Upper lobe of right lung (tissue), 1 donor: ENCODE data around the gene PPP1R18. TPM values are rescaled to one million over a fixed set of nuclear protein-coding genes. Genes with fewer than 3 reads are reported as not detected.

Source experiments
- ATAC-seq: fragments of 200-7000 bp; cut with Tn5 transposase; one replicate; pipeline ENCODE4 v1.9.1; 2020; ENCODE audit warnings: mild to moderate bottlenecking, moderate library complexity
- DNase-seq: peaks from one replicate; pipeline ENCODE4 v3.0.0-alpha.2; 2020
- H3K27ac ChIP-seq: fragments of 200-600 bp; one replicate; pipeline ENCODE4 v1.8.0; 2022
- H3K27me3 ChIP-seq: fragments of 200-600 bp; one replicate; pipeline ENCODE4 v1.8.0; 2022; ENCODE audit warnings: mild to moderate bottlenecking
- H3K36me3 ChIP-seq: fragments of 200-600 bp; one replicate; pipeline ENCODE4 v1.8.0; 2022
- H3K4me1 ChIP-seq: fragments of 200-600 bp; one replicate; pipeline ENCODE4 v1.8.0; 2022
- H3K4me3 ChIP-seq: fragments of 200-600 bp; one replicate; pipeline ENCODE4 v1.8.0; 2022; ENCODE audit warnings: mild to moderate bottlenecking
- H3K9me3 ChIP-seq: fragments of 200-600 bp; one replicate; pipeline ENCODE4 v1.8.0; 2022
- intact Hi-C: fragments of 100-400 bp; cut with DNase I; formaldehyde crosslinking; loops from one replicate; pipeline ENCODE4 v1.11.0; 2022
- total RNA-seq: library from RNA; stranded (reverse); fragmentation: NEBNext Ultra II Directional; extraction: Animal tissue kit (Norgen Biotek cat#: 25700); gene quantifications from one replicate; pipeline ENCODE4 v1.2.1, GENCODE V29; 2021
- TF ChIP-seq, protein P1 (sequence below): fragments of 200-600 bp; IDR thresholded peaks from one replicate; pipeline ENCODE4 v1.8.0; 2022; ENCODE audit warnings: antibody characterized with exemption
- donor health status: DM: no; HTN: yes; CAD: no; lungs with severe emphysema.

PPP1R18 gene
- total RNA-seq, 1 donor from 2014 or later, result 72.8 TPM

DNA sequence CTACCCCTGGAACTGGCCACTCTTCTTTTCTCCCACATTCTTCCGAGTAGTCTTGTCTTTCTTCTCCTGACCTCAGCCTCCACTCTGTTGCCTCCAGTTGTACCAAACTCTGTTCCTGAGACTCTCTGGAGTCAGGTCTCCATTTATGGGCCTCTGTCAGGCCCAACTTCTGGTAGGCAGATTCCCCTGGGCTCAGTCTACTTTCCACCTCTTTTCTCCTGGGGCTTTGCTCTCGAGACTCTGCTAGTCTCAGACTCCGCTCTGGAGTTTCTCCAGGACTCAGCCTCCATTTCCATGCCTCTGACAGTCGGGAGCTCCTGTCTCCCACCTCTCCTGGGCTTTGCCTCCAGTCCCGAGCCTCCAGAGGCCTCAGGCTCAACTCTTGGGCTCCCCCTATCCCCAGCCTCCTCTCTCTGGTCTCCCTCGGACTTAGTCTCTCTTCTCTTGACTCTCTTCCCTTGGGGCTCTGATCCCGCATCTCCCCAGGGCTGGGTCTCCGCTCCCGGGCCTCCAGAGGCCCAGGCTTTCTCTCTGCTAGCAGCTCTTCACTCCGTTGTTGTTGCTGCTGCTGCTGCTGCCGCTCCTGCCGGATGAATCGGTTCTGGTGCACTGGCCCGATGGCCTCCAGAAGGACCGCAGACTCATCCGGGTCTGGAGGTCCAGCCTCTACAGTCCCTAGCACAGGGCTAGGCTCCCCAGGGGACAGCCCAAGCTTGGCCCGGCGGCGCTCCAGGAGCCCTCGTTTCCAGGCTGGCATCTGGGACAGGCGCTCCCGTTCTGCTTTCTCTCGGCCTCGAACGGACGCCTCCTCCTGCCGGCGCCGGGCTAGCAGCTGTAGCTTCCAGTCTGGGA, 1.1 kb downstream of the PPP1R18 start:
- intact Hi-C loops, result no loop called here
- DNase-seq, result no peak
- TF ChIP-seq, protein P1, sequence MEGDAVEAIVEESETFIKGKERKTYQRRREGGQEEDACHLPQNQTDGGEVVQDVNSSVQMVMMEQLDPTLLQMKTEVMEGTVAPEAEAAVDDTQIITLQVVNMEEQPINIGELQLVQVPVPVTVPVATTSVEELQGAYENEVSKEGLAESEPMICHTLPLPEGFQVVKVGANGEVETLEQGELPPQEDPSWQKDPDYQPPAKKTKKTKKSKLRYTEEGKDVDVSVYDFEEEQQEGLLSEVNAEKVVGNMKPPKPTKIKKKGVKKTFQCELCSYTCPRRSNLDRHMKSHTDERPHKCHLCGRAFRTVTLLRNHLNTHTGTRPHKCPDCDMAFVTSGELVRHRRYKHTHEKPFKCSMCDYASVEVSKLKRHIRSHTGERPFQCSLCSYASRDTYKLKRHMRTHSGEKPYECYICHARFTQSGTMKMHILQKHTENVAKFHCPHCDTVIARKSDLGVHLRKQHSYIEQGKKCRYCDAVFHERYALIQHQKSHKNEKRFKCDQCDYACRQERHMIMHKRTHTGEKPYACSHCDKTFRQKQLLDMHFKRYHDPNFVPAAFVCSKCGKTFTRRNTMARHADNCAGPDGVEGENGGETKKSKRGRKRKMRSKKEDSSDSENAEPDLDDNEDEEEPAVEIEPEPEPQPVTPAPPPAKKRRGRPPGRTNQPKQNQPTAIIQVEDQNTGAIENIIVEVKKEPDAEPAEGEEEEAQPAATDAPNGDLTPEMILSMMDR, result peak; percentile 18
- Histone ChIP-seq H3K27ac (peak overlapping the region; percentile 92), H3K27me3 (no peaks in the 10 kb centered on the region), H3K9me3 (no peaks in the 10 kb centered on the region), H3K36me3 (peaks cover 3% of the 10 kb centered on the region), H3K4me1 (peaks cover 49% of the 10 kb centered on the region), H3K4me3 (peak overlapping the region; percentile 78)
- no peak for ATAC-seq

DNA sequence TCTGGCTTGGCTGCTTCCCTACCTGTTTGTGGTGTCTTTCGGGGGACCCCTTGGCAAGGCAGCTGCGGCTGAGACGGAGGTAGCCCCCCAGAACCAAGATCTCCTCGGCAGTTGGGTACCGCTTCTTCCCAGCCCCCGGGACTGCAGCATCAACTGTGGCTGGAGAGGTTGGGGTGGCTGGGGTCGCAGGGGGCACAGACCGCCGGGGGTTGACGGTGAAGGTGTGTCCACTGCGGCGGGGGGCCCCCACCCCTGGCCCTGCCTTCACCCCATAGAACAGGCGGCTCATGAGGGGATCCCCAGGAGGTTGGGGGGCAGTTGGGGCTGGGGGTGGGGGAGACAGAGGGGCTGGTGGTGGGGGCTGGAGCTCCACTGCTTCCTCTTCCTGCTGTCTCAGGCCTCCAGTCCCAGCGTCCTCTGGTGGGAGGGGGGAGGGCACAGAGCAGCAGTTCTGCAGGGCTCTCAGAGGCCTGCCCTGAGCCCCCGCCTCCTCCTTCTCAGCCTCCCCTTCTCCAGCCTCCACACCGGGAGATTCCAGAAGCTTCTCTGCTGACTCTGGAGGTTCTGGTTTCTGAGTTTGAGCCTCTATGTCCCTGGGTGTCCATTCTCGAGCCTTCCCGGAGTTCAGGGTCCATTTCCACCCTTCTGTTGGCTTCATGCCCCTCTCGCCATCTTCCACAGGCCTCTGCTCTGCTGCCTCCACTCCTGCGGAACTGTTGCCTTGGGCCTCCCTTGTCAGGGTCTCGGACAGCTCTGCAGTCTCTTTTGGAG, 1.9 kb downstream of the PPP1R18 start:
- H3K4me1 ChIP-seq, result peaks cover 49% of the 10 kb centered on the region
- ATAC-seq (peak; percentile 5), DNase-seq (peak; percentile 76)
- TF ChIP-seq, protein P1, result no peak
- H3K27ac ChIP-seq, result peak overlapping the region; percentile 92
- intact Hi-C loops, result loop anchor here (5.0 kb wide), 1 partner anchor 208 kb away; no protein-coding TSS in a partner anchor
- no peaks in the 10 kb centered on the region for H3K9me3 ChIP-seq
- H3K4me3 ChIP-seq, result peak overlapping the region; percentile 78
- H3K36me3 ChIP-seq, result peaks cover 11% of the 10 kb centered on the region
- H3K27me3 ChIP-seq, result no peaks in the 10 kb centered on the region

DNA sequence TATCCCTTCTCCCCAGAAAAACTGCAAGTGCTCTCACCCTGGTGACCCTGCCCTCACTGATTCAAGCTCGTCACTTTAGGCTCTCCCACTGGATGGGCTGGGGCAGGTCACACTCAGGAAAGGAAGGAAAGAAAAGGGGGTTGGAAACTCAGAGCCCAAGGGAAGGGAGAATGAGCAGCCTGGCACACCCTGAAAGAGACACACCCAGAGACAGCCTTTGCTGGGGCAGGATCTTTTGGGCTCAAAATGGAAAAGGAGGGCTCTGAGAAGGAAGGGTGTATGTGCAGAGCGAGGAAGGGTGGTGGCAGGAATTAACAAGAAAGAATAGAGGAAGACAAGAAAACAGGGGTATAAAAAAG, 2.5 kb downstream of the PPP1R18 start:
- ATAC-seq (no peak), DNase-seq (no peak)
- H3K27me3 ChIP-seq, result no peaks in the 10 kb centered on the region
- peak overlapping the region; percentile 78 for H3K4me3 ChIP-seq
- H3K27ac ChIP-seq, result peak overlapping the region; percentile 92
- TF ChIP-seq, protein P1, result no peak
- peaks cover 54% of the 10 kb centered on the region for H3K4me1 ChIP-seq
- no peaks in the 10 kb centered on the region for H3K9me3 ChIP-seq
- intact Hi-C loops, result loop anchor here (5.0 kb wide), 1 partner anchor 208 kb away; no protein-coding TSS in a partner anchor
- H3K36me3 ChIP-seq, result peaks cover 13% of the 10 kb centered on the region

DNA sequence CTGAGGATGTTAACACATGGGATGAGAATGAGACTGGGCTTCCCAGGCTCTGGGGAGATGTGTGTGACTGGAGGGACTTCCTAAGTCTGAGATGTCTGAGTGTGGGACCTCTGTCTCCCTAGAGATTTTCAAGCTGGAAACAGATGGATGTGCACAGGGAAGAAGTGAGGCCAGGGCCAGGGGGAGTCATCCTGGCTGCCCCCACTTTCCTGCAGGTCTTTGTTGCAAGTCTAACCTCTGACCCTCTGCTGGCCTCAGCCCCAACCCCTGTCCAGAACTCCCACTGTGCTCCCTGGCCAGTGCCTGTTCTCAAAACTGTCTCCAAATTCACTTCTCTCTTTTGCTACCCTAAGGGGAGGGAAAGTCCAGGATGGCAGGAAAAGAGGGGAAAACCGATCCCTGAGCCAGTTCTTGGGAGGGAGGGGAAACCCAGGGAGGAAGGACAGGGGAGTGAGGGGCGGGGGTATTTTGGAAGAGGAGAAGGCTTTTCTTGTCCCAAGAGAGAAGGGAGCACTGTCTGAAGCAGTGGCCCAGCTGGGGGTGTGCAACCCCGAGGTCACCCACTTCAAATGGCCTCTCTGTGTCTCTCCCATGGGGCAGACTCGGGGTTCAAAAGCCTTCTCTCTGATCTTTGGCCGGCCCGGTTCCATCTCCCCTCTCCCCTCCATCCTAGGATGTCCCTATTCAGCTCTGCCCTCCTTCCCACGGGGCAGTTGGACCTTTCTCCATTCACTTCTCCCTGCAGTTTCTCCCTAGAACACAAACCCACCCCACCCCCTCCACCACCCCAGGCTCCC, 3.1 kb downstream of the PPP1R18 start:
- no peak for ATAC-seq
- Histone ChIP-seq H3K4me3 (peak overlapping the region; percentile 78), H3K4me1 (peaks cover 55% of the 10 kb centered on the region), H3K36me3 (peaks cover 19% of the 10 kb centered on the region), H3K9me3 (no peaks in the 10 kb centered on the region), H3K27ac (peak overlapping the region; percentile 92), H3K27me3 (no peaks in the 10 kb centered on the region)
- no peak for DNase-seq
- intact Hi-C loops, result loop anchor here (5.0 kb wide), 1 partner anchor 209 kb away; no protein-coding TSS in a partner anchor
- TF ChIP-seq, protein P1, result no peak
